A549 treated with DMSO at 1 μM for 4 hours (cell line): Measurements from ENCODE around the gene PSPC1. TPM values are rescaled to one million over a fixed set of nuclear protein-coding genes. Genes with fewer than 3 reads are reported as not detected.

ENCODE experiments used
- total RNA-seq: library from RNA; stranded (reverse); fragments of 200-300 nt; extraction: Qiagen RNA extraction; gene quantifications from 5 replicates; pipeline ENCODE4 v1.2.3, GENCODE V29; 2022; ENCODE audit warnings: low read depth

PSPC1 gene, protein sequence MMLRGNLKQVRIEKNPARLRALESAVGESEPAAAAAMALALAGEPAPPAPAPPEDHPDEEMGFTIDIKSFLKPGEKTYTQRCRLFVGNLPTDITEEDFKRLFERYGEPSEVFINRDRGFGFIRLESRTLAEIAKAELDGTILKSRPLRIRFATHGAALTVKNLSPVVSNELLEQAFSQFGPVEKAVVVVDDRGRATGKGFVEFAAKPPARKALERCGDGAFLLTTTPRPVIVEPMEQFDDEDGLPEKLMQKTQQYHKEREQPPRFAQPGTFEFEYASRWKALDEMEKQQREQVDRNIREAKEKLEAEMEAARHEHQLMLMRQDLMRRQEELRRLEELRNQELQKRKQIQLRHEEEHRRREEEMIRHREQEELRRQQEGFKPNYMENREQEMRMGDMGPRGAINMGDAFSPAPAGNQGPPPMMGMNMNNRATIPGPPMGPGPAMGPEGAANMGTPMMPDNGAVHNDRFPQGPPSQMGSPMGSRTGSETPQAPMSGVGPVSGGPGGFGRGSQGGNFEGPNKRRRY
- 40.0 to 54.1 TPM (median 44.5 TPM) in 5 replicates for total RNA-seq

GRCh38 chr13:19782727-19783682 is at the start of gene PSPC1:
Gene PSPC1 (minus strand): TSS chr13:19782945. CDS start chr13:19782757, 188 bp downstream.

Other genes starting within 250 kb of the PSPC1 start
- gene TPTE2, start 221.4 kb downstream of the PSPC1 start, total RNA-seq: not detected in 5 replicates
- 13.1 to 15.6 TPM (median 14.5 TPM) in 5 replicates for gene MPHOSPH8, start 149.3 kb downstream of the PSPC1 start, total RNA-seq
- gene ZMYM5, start 80.7 kb upstream of the PSPC1 start, total RNA-seq: 5.9 to 7.0 TPM (median 6.5 TPM) in 5 replicates
- gene ZMYM2, start 175.8 kb upstream of the PSPC1 start, total RNA-seq: 17.7 to 25.7 TPM (median 23.0 TPM) in 5 replicates